ENCODE data around the gene SYTL1. TPM values are rescaled to one million over a fixed set of nuclear protein-coding genes. Genes with fewer than 3 reads are reported as not detected.

Gene SYTL1
- total RNA-seq, 1 donor: under 0.01 TPM

- Histone ChIP-seq H2AFZ (ENCODE audit: low read length) (peak overlapping the region; percentile 97), H3K9me3 (ENCODE audit: low read depth, low read length) (no peaks in the 10 kb centered on the region), H3K27ac (ENCODE audit: low read depth, low read length) (peak overlapping the region; percentile 92), H3K36me3 (ENCODE audit: insufficient read depth, low read length) (peaks cover 23% of the 10 kb centered on the region), H3K4me2 (ENCODE audit: insufficient read depth, low read length) (peak overlapping the region; percentile 96), H4K20me1 (ENCODE audit: insufficient read depth, low read length) (peaks cover 12% of the 10 kb centered on the region), H3K27me3 (ENCODE audit: insufficient read depth, low read length) (no peaks in the 10 kb centered on the region), H3K79me2 (ENCODE audit: insufficient read depth, low read length) (peaks cover 55% of the 10 kb centered on the region), H3K4me3 (ENCODE audit: insufficient read depth, low read length) (peak overlapping the region; percentile 100), H3K4me1 (ENCODE audit: insufficient read depth, low read length) (peaks cover 12% of the 10 kb centered on the region)
- no peak for TF ChIP-seq CTCF (IDR thresholded peaks at IDR 0.05; ENCODE audit: extremely low read depth, low read depth, low read length)
- peak; percentile 81 for DNase-seq (ENCODE audit: insufficient read length, low spot score, missing footprints)
These were observed 19.1 kb upstream of the SYTL1 start for GRCh38 chr1:27322569-27323240.

- TF ChIP-seq CTCF (IDR thresholded peaks at IDR 0.05; ENCODE audit: extremely low read depth, low read depth, low read length): no peak
- peaks cover 10% of the 10 kb centered on the region for H3K4me1 ChIP-seq (ENCODE audit: insufficient read depth, low read length)
- no peaks in the 10 kb centered on the region for H3K9me3 ChIP-seq (ENCODE audit: low read depth, low read length)
- H3K27me3 ChIP-seq (ENCODE audit: insufficient read depth, low read length): no peaks in the 10 kb centered on the region
- H3K4me3 ChIP-seq (ENCODE audit: insufficient read depth, low read length): no peak overlapping the region
- no peak overlapping the region for H2AFZ ChIP-seq (ENCODE audit: low read length)
- peaks cover 28% of the 10 kb centered on the region for H4K20me1 ChIP-seq (ENCODE audit: insufficient read depth, low read length)
- peaks cover 33% of the 10 kb centered on the region for H3K36me3 ChIP-seq (ENCODE audit: insufficient read depth, low read length)
- H3K4me2 ChIP-seq (ENCODE audit: insufficient read depth, low read length): no peak overlapping the region
- peaks cover 77% of the 10 kb centered on the region for H3K79me2 ChIP-seq (ENCODE audit: insufficient read depth, low read length)
- no peak for DNase-seq (ENCODE audit: insufficient read length, low spot score, missing footprints)
- H3K27ac ChIP-seq (ENCODE audit: low read depth, low read length): no peak overlapping the region
These were observed 16.5 kb upstream of the SYTL1 start for GRCh38 chr1:27325286-27325685.

- H3K4me1 ChIP-seq (ENCODE audit: insufficient read depth, low read length): peaks cover 5% of the 10 kb centered on the region
- H4K20me1 ChIP-seq (ENCODE audit: insufficient read depth, low read length): peaks cover 39% of the 10 kb centered on the region
- H3K79me2 ChIP-seq (ENCODE audit: insufficient read depth, low read length): peaks cover 86% of the 10 kb centered on the region
- DNase-seq (ENCODE audit: insufficient read length, low spot score, missing footprints): no peak
- H3K27me3 ChIP-seq (ENCODE audit: insufficient read depth, low read length): no peaks in the 10 kb centered on the region
- no peaks in the 10 kb centered on the region for H3K9me3 ChIP-seq (ENCODE audit: low read depth, low read length)
- peaks cover 43% of the 10 kb centered on the region for H3K36me3 ChIP-seq (ENCODE audit: insufficient read depth, low read length)
- no peak overlapping the region for H2AFZ ChIP-seq (ENCODE audit: low read length)
- H3K4me3 ChIP-seq (ENCODE audit: insufficient read depth, low read length): no peak overlapping the region
- H3K4me2 ChIP-seq (ENCODE audit: insufficient read depth, low read length): no peak overlapping the region
- no peak for TF ChIP-seq CTCF (IDR thresholded peaks at IDR 0.05; ENCODE audit: extremely low read depth, low read depth, low read length)
- H3K27ac ChIP-seq (ENCODE audit: low read depth, low read length): no peak overlapping the region
These were observed 13.9 kb upstream of the SYTL1 start for GRCh38 chr1:27327964-27328363.

GRCh38 chr1:27330786-27331185, 11.0 kb upstream of the SYTL1 start:
- Histone ChIP-seq H3K27me3 (ENCODE audit: insufficient read depth, low read length) (no peaks in the 10 kb centered on the region), H3K4me3 (ENCODE audit: insufficient read depth, low read length) (no peak overlapping the region), H4K20me1 (ENCODE audit: insufficient read depth, low read length) (peaks cover 43% of the 10 kb centered on the region), H3K9me3 (ENCODE audit: low read depth, low read length) (no peaks in the 10 kb centered on the region), H3K79me2 (ENCODE audit: insufficient read depth, low read length) (peaks cover 58% of the 10 kb centered on the region), H3K27ac (ENCODE audit: low read depth, low read length) (no peak overlapping the region), H3K4me1 (ENCODE audit: insufficient read depth, low read length) (no peaks in the 10 kb centered on the region), H2AFZ (ENCODE audit: low read length) (no peak overlapping the region), H3K4me2 (ENCODE audit: insufficient read depth, low read length) (no peak overlapping the region), H3K36me3 (ENCODE audit: insufficient read depth, low read length) (peaks cover 53% of the 10 kb centered on the region)
- no peak for TF ChIP-seq CTCF (IDR thresholded peaks at IDR 0.05; ENCODE audit: extremely low read depth, low read depth, low read length)
- DNase-seq (ENCODE audit: insufficient read length, low spot score, missing footprints): no peak

All from osteoblast (primary cell).